ENCODE measurements around the gene HEATR5B. TPM values are rescaled to one million over a fixed set of nuclear protein-coding genes. Genes with fewer than 3 reads are reported as not detected.
"Not testable (repeated sequence)": the region's sequence is repeated elsewhere in the genome, so short reads cannot be mapped to it uniquely, and the experiment has no call there.

Gene HEATR5B
- total RNA-seq, 1 donor from 2014 or later, result 20.0 TPM

DNA sequence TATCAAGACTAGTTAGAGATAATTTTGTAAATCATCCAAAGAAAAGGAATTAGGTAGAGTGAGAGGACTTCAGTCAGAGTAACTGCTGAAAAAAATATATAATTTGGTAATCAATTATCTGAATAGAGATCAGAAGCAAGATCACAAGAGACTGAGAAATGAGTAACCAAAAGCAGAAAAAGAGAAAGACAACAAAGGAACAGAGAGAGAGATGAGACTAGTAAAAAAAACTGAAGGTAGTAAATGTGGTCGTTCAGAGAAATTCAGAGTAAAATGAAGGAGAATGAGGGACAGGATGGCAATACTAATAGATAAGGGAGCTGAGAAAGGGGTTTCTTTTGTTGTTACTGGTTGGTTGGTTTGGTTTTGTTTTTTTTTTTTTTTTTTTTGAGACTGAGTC lies 134.3 kb downstream of the HEATR5B start:
- TF ChIP-seq, protein P1, sequence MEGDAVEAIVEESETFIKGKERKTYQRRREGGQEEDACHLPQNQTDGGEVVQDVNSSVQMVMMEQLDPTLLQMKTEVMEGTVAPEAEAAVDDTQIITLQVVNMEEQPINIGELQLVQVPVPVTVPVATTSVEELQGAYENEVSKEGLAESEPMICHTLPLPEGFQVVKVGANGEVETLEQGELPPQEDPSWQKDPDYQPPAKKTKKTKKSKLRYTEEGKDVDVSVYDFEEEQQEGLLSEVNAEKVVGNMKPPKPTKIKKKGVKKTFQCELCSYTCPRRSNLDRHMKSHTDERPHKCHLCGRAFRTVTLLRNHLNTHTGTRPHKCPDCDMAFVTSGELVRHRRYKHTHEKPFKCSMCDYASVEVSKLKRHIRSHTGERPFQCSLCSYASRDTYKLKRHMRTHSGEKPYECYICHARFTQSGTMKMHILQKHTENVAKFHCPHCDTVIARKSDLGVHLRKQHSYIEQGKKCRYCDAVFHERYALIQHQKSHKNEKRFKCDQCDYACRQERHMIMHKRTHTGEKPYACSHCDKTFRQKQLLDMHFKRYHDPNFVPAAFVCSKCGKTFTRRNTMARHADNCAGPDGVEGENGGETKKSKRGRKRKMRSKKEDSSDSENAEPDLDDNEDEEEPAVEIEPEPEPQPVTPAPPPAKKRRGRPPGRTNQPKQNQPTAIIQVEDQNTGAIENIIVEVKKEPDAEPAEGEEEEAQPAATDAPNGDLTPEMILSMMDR (IDR thresholded peaks at IDR 0.05; ENCODE audit: borderline replicate concordance), result no peak
- Histone ChIP-seq H3K4me1 (peaks cover 43% of the 10 kb centered on the region), H3K27me3 (ENCODE audit: low read depth) (no peaks in the 10 kb centered on the region), H3K27ac (replicated peaks) (no peak overlapping the region), H3K4me3 (no peak overlapping the region), H3K9me3 (replicated peaks) (no peaks in the 10 kb centered on the region), H3K36me3 (no peaks in the 10 kb centered on the region)
- intact Hi-C loops (cut with micrococcal nuclease), result no loop called here
- DNase-seq, result no peak

DNA sequence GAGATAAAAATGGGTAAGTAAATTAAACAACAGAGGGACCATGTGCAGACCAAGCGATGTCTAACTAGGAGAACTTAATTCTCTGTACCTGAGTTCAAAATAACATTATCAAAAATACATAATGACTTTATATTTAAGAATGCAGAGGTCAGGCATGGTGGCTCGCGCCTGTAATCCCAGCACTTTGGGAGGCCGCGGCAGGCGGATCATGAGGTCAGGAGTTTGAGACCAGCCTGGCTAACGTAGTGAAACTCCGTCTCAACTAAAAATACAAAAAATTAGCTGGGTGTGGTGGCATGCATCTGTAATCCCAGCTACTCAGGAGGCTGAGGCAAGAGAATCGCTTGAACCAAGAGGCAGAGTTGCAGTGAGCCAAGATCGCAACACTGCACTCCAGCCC lies 138.9 kb downstream of the HEATR5B start:
- H3K36me3 ChIP-seq; H3K4me3 ChIP-seq; DNase-seq; H3K9me3 ChIP-seq (replicated peaks); intact Hi-C loops (cut with micrococcal nuclease); H3K27ac ChIP-seq (replicated peaks); H3K27me3 ChIP-seq (ENCODE audit: low read depth): not testable (repeated sequence)
- H3K4me1 ChIP-seq, result peaks cover 23% of the 10 kb centered on the region

DNA sequence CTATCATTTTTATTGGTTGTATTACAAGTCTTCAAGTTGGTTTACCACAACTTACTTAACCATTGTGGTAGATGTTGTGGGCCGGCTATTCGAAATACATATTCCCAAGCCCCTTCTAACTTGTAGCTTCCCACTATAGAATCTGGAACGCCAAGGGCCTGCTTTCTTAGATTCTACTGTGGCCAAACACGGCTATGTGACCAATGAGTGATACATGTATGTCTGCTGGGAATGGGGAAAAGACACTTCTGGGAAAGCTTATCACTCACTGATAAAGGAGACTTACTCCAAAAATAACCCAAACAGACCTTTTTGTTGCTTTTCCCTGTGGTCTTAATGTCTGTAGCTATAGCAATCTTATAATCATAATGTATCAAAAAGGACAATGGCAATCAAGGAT lies 142.3 kb downstream of the HEATR5B start:
- Histone ChIP-seq H3K27ac (replicated peaks) (peak overlapping the region; percentile 27), H3K36me3 (no peaks in the 10 kb centered on the region), H3K9me3 (replicated peaks) (no peaks in the 10 kb centered on the region), H3K4me1 (peaks cover 17% of the 10 kb centered on the region), H3K27me3 (ENCODE audit: low read depth) (no peaks in the 10 kb centered on the region), H3K4me3 (no peak overlapping the region)
- intact Hi-C loops (cut with micrococcal nuclease), result no loop called here
- no peak for DNase-seq
- TF ChIP-seq, protein P1 (IDR thresholded peaks at IDR 0.05; ENCODE audit: borderline replicate concordance), result no peak

DNA sequence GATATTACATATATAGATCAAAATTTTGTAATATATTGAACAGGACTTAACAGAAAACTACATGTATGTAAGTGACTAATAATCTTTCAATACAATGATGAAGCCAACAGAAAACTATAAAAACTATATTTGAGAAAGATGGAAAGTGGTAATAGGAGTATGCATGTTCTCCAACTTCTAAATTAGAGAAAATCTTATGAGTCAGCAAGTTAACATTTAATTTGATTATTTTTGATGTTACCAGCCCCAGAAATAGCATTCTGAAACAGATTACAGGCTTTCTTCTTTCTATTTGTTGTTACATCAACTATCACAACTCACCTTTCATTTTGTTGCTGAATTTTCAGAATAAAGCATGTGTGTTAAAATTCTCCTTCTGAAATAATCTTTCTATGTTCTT lies 147.6 kb downstream of the HEATR5B start:
- H3K4me1 ChIP-seq, result peaks cover 22% of the 10 kb centered on the region
- intact Hi-C loops (cut with micrococcal nuclease); H3K36me3 ChIP-seq; H3K4me3 ChIP-seq; H3K27ac ChIP-seq (replicated peaks); H3K27me3 ChIP-seq (ENCODE audit: low read depth); DNase-seq; H3K9me3 ChIP-seq (replicated peaks): not testable (repeated sequence)

DNA sequence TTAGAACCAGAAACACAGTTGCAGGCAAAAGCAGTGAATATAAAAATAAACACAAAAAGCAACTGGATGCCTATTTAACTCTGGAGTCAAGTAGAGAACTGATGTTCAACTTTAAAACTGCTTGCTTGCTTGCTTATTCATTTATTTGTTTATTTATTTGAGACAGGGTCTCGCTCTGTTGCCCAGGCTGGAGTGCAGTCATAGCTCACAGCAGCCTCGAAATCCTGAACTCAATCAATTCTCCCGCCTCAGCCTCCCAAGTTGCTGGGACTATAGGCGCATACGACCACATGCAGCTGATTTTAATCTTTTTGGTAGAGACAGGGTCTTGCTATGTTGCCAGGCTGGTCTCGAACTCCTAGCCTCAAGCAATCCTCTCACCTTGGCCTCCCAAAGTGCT lies 152.5 kb downstream of the HEATR5B start:
- Histone ChIP-seq H3K27ac (replicated peaks) (peak overlapping the region; percentile 85), H3K4me1 (peaks cover 44% of the 10 kb centered on the region)
- H3K27me3 ChIP-seq (ENCODE audit: low read depth); DNase-seq; H3K9me3 ChIP-seq (replicated peaks); H3K36me3 ChIP-seq; H3K4me3 ChIP-seq; intact Hi-C loops (cut with micrococcal nuclease): not testable (repeated sequence)

Other genes starting within 250 kb of the HEATR5B start
- gene STRN, start 117.8 kb downstream of the HEATR5B start, total RNA-seq, result 55.2 TPM
- gene GPATCH11, start 146 bp upstream of the HEATR5B start, total RNA-seq, result 6.3 TPM
- 23.8 TPM for gene EIF2AK2, start 72.6 kb upstream of the HEATR5B start, total RNA-seq
- gene SULT6B1, start 104.3 kb upstream of the HEATR5B start, total RNA-seq, result not detected
- gene CEBPZOS, start 112.1 kb upstream of the HEATR5B start, total RNA-seq, result 61.3 TPM
- gene CEBPZ, start 147.2 kb upstream of the HEATR5B start, total RNA-seq, result 25.3 TPM
- 27.5 TPM for gene NDUFAF7, start 147.3 kb upstream of the HEATR5B start, total RNA-seq
- gene PRKD3, start 240.5 kb upstream of the HEATR5B start, total RNA-seq, result 14.8 TPM